ENCODE data around the gene IL1R2. TPM values are rescaled to one million over a fixed set of nuclear protein-coding genes. Genes with fewer than 3 reads are reported as not detected.

Gene IL1R2
- total and polyA plus RNA-seq, 2 of the 8 experiments (the other 6 are each of a cell fraction or from before 2014, with no cell fraction given) = 0.06 TPM; not detected in 1

GRCh38 chr2:102009557-102009956, 17.8 kb downstream of the IL1R2 start:
- H3K9ac ChIP-seq (replicated peaks in 1 of 4; ENCODE audit: extremely low read depth in 1 of 4, low read depth in 3 of 4, low read length in 3 of 4) = no peak overlapping the region
- H3K79me1 ChIP-seq (ENCODE audit: low read depth, low read length) = no peaks in the 10 kb centered on the region
- H3K36me3 ChIP-seq (ENCODE audit: control insufficient read depth in 2 of 4, insufficient read depth in 4 of 4, low read length in 3 of 4) = no peaks in the 10 kb centered on the region
- H3K4me3 ChIP-seq (ENCODE audit: extremely low read depth in 1 of 4, insufficient read depth in 2 of 4, low read depth in 3 of 4, low read length in 4 of 4) = no peak overlapping the region
- no peaks in the 10 kb centered on the region for H3K4me1 ChIP-seq (replicated peaks in 1 of 4; ENCODE audit: control insufficient read depth in 3 of 4, insufficient read depth in 4 of 4, low read length in 3 of 4)
- H3K4ac ChIP-seq (replicated peaks; ENCODE audit: insufficient read length, low read depth, low read length) = no peak overlapping the region
- H4K91ac ChIP-seq (replicated peaks; ENCODE audit: insufficient read length, low read length) = no peak overlapping the region
- no peak overlapping the region for H3K27ac ChIP-seq (ENCODE audit: low read depth, low read length)
- H3K79me2 ChIP-seq (ENCODE audit: control insufficient read depth in 1 of 2, insufficient read depth in 2 of 2, low read length in 2 of 2) = no peaks in the 10 kb centered on the region
- H2BK120ac ChIP-seq (replicated peaks; ENCODE audit: low read depth, low read length) = no peak overlapping the region
- H2AK5ac ChIP-seq (ENCODE audit: low read depth, low read length) = no peak overlapping the region
- no peak overlapping the region for H4K8ac ChIP-seq (ENCODE audit: extremely low read depth, insufficient read depth, low read length)
- no peak overlapping the region for H2BK15ac ChIP-seq (ENCODE audit: low read length)
- DNase-seq (ENCODE audit: low read depth in 1 of 2, low spot score in 2 of 2) (no peak), FAIRE-seq (no peak)
- CTCF ChIA-PET (ENCODE audit: partially characterized antibody) = interaction anchor here (1.1 to 5.6 kb wide), 5 partner anchors 11 to 433 kb away, joined by 3 to 48 read pairs (median 4); no protein-coding TSS in a partner anchor
- H3K27me3 ChIP-seq (replicated peaks in 1 of 4; ENCODE audit: control insufficient read depth in 3 of 4, extremely low read depth in 1 of 4, insufficient read depth in 3 of 4, low read length in 3 of 4) = no peaks in the 10 kb centered on the region; a peak in 2 of 7 replicates
- POLR2A ChIA-PET (ENCODE audit: partially characterized antibody) = no interaction called here
- 83% methylated on average over 10 of the region's 10 CpGs; no CpG with 5 or more reads in 1 of the 2 experiments for WGBS, 2 experiments (ENCODE audit: extremely low coverage in 1 of 2, insufficient coverage in 1 of 2, insufficient read length in 1 of 2, insufficient replicate concordance in 2 of 2, low coverage in 1 of 2, low lambda C conversion rate in 2 of 2, missing lambda C conversion rate in 1 of 2)
- TF ChIP-seq JUND (IDR thresholded peaks at IDR 0.05; ENCODE audit: low read length) = no peak
- TF ChIP-seq SAP30 (IDR thresholded peaks at IDR 0.05; ENCODE audit: insufficient read depth, insufficient replicate concordance, low read length) = no peak
- no peak for TF ChIP-seq HDAC6 (IDR thresholded peaks at IDR 0.05; ENCODE audit: low read depth, low read length)
- no peak for TF ChIP-seq TBP (IDR thresholded peaks at IDR 0.05; ENCODE audit: low read depth, low read length)
- TF ChIP-seq FOSL1 (IDR thresholded peaks at IDR 0.05; ENCODE audit: insufficient read depth, low read depth, low read length) = no peak
- TF ChIP-seq KDM1A (IDR thresholded peaks at IDR 0.05; ENCODE audit: borderline replicate concordance, low read length) = no peak
- H2BK5ac ChIP-seq (ENCODE audit: low read depth, low read length) = no peak overlapping the region
- no peak overlapping the region for H2AFZ ChIP-seq (ENCODE audit: low read length)
- H3K4me2 ChIP-seq (ENCODE audit: insufficient read depth in 1 of 2, low read depth in 2 of 2, low read length in 2 of 2) = no peak overlapping the region
- H3K56ac ChIP-seq (replicated peaks; ENCODE audit: insufficient read length, low read depth, low read length) = no peak overlapping the region
- no peak overlapping the region for H4K5ac ChIP-seq (ENCODE audit: insufficient read length, low read depth, low read length)
- no peaks in the 10 kb centered on the region for H4K20me1 ChIP-seq (replicated peaks in 1 of 2; ENCODE audit: control insufficient read depth in 1 of 2, insufficient read depth in 2 of 2, low read length in 2 of 2)
- H3K14ac ChIP-seq (ENCODE audit: insufficient read length) = no peak overlapping the region
- no peak overlapping the region for H2BK12ac ChIP-seq (ENCODE audit: low read depth, low read length)
- H3K9me3 ChIP-seq (ENCODE audit: insufficient read depth in 2 of 2, low read depth in 1 of 2, low read length in 1 of 2) = no peaks in the 10 kb centered on the region
- no peak overlapping the region for H3K18ac ChIP-seq (ENCODE audit: extremely low read depth, low read length)
- H2BK20ac ChIP-seq (ENCODE audit: low read length) = no peak overlapping the region
- H3K23ac ChIP-seq (ENCODE audit: insufficient read length) = no peak overlapping the region
- H3K23me2 ChIP-seq (ENCODE audit: low read depth, low read length) = no peaks in the 10 kb centered on the region
